ENCODE measurements around the gene BRF1. TPM values are rescaled to one million over a fixed set of nuclear protein-coding genes. Genes with fewer than 3 reads are reported as not detected.

The BRF1 gene
- total and polyA plus RNA-seq, 2 of the 13 experiments (the other 11 are each of a cell fraction or from before 2014, with no cell fraction given): 5.1 to 11.0 TPM

DNA sequence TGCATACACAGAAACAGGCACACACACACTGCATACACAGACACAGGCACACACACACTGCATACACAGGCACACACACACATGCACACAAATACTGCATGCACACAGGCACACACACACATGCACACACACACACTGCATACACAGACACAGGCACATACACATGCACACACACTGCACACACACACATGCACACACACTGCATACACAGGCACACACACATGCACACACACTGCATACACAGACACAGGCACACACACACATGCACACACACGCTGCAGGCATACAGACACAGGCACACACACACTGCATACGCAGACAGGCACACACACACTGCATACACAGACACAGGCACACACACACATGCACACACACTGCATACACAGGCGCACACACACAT, 85.2 kb downstream of the BRF1 start:
- in situ Hi-C loops (cut with HindIII; ENCODE audit: extremely low pct_ligation_motif_present, low pct_unique_long_range_greater_than_20kb) (no loop called here), intact Hi-C loops (cut with micrococcal nuclease; ENCODE audit: unreplicated experiment) (no loop called here)
- ATAC-seq (no peak), DNase-seq (ENCODE audit: low spot score) (no peak), FAIRE-seq (no peak)
- CTCF ChIA-PET (ENCODE audit: low intra/inter-chr PET ratio, low total read pairs): no interaction called here
- Histone ChIP-seq H3K27ac (ENCODE audit: extremely low read length, insufficient read depth, low read length) (no peak overlapping the region), H4K20me1 (ENCODE audit: insufficient read depth, low read length) (no peaks in the 10 kb centered on the region), H2AFZ (ENCODE audit: low read length) (no peak overlapping the region), H3K4me2 (ENCODE audit: low read depth, low read length) (no peak overlapping the region), H3K9me3 (ENCODE audit: low read length) (no peaks in the 10 kb centered on the region), H3K36me3 (replicated peaks in 1 of 2; ENCODE audit: control insufficient read depth in 1 of 2, insufficient read depth in 2 of 2, low read length in 2 of 2) (peaks cover 19 to 24% of the 10 kb centered on the region in 2 experiments; a peak in 4 of 5 replicates), H3K9ac (ENCODE audit: insufficient read depth, low read depth, low read length) (no peak overlapping the region), H3K4me1 (ENCODE audit: insufficient read depth, low read length) (no peaks in the 10 kb centered on the region), H3K79me2 (ENCODE audit: insufficient read depth, low read length) (no peaks in the 10 kb centered on the region), H3K4me3 (replicated peaks in 1 of 3; ENCODE audit: insufficient read depth in 1 of 3, low read depth in 2 of 3, low read length in 3 of 3) (no peak overlapping the region), H3K27me3 (ENCODE audit: control insufficient read depth in 1 of 2, insufficient read depth in 2 of 2, low read length in 2 of 2) (no peaks in the 10 kb centered on the region)
- TF ChIP-seq, protein P1, sequence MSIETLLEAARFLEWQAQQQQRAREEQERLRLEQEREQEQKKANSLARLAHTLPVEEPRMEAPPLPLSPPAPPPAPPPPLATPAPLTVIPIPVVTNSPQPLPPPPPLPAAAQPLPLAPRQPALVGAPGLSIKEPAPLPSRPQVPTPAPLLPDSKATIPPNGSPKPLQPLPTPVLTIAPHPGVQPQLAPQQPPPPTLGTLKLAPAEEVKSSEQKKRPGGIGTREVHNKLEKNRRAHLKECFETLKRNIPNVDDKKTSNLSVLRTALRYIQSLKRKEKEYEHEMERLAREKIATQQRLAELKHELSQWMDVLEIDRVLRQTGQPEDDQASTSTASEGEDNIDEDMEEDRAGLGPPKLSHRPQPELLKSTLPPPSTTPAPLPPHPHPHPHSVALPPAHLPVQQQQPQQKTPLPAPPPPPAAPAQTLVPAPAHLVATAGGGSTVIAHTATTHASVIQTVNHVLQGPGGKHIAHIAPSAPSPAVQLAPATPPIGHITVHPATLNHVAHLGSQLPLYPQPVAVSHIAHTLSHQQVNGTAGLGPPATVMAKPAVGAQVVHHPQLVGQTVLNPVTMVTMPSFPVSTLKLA (IDR thresholded peaks at IDR 0.05): peak; percentile 45; the same call in 1 of the 2 replicates
- TF ChIP-seq JDP2 (CRISPR knock-in tag; IDR thresholded peaks at IDR 0.05; ENCODE audit: borderline replicate concordance) (no peak), ZNF496 (CRISPR knock-in tag; IDR thresholded peaks at IDR 0.05; ENCODE audit: insufficient replicate concordance) (no peak)
- POLR2A ChIA-PET: no interaction called here
- no TSS peak for BruUV-seq (replicated peaks)
- WGBS (ENCODE audit: low lambda C conversion rate): 60% methylated on average over 3 of the region's 3 CpGs

DNA sequence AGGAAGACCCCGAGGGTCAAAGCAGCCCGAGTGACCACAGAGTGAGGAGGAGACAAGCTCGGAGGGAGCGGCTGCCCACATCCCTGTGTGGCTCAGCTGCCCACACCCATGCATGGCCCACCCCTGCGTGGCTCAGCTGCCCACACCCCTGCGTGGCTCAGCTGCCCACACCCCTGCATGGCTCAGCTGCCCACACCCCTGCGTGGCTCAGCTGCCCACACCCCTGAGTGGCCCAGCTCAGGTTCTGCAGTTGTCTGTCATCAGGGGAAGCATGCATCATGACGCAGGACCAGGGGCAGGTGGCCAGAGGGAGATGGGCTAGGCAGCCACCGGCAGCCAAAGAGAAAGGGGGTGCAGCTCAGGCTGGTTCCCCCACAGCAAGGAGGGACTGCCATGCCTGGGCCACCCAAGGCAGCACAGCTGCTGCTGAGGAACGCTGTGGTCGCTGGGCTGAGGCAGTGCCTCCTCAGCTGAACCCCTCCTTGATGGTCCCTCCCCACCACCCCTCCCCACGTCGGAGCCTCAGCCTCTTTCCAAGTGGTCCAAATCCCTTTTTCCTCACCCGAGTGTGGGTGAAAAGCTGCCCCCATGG, 86.4 kb downstream of the BRF1 start:
- in situ Hi-C loops (cut with HindIII; ENCODE audit: extremely low pct_ligation_motif_present, low pct_unique_long_range_greater_than_20kb) (no loop called here), intact Hi-C loops (cut with micrococcal nuclease; ENCODE audit: unreplicated experiment) (no loop called here)
- ChIA-PET POLR2A (no interaction called here), CTCF (ENCODE audit: low intra/inter-chr PET ratio, low total read pairs) (no interaction called here)
- FAIRE-seq: no peak
- no peak overlapping the region for H3K4me3 ChIP-seq (replicated peaks in 1 of 3; ENCODE audit: insufficient read depth in 1 of 3, low read depth in 2 of 3, low read length in 3 of 3)
- no peaks in the 10 kb centered on the region for H3K4me1 ChIP-seq (ENCODE audit: insufficient read depth, low read length)
- no peak for ATAC-seq
- H3K4me2 ChIP-seq (ENCODE audit: low read depth, low read length): no peak overlapping the region
- H3K27me3 ChIP-seq (ENCODE audit: control insufficient read depth in 1 of 2, insufficient read depth in 2 of 2, low read length in 2 of 2): no peaks in the 10 kb centered on the region; a peak in 1 of 5 replicates
- H3K36me3 ChIP-seq (replicated peaks in 1 of 2; ENCODE audit: control insufficient read depth in 1 of 2, insufficient read depth in 2 of 2, low read length in 2 of 2): peaks cover 15 to 17% of the 10 kb centered on the region in 2 experiments; a peak in 4 of 5 replicates
- WGBS (ENCODE audit: low lambda C conversion rate): 100% methylated on average over 1 of the region's 14 CpGs
- no TSS peak for BruUV-seq (replicated peaks)
- TF ChIP-seq, protein P2, sequence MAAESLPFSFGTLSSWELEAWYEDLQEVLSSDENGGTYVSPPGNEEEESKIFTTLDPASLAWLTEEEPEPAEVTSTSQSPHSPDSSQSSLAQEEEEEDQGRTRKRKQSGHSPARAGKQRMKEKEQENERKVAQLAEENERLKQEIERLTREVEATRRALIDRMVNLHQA (CRISPR knock-in tag; IDR thresholded peaks at IDR 0.05): no peak
- TF ChIP-seq ESRRA (CRISPR knock-in tag; IDR thresholded peaks at IDR 0.05; ENCODE audit: low read depth): no peak
- TF ChIP-seq ZNF3 (CRISPR knock-in tag; IDR thresholded peaks at IDR 0.05): no peak
- no peak for TF ChIP-seq RBAK (CRISPR knock-in tag; IDR thresholded peaks at IDR 0.05)
- no peak for TF ChIP-seq SRSF9 (IDR thresholded peaks at IDR 0.05; ENCODE audit: borderline replicate concordance, insufficient read depth, low read depth, low read length, poor library complexity, severe bottlenecking)
- TF ChIP-seq ZSCAN29 (CRISPR knock-in tag; conservative IDR thresholded peaks at IDR 0.05): no peak
- TF ChIP-seq ASH2L (IDR thresholded peaks at IDR 0.05; ENCODE audit: insufficient read length, low read depth, low read length): no peak
- no peak for TF ChIP-seq SCMH1 (CRISPR knock-in tag; IDR thresholded peaks at IDR 0.05; ENCODE audit: borderline replicate concordance)
- no peak for TF ChIP-seq NFYB (CRISPR knock-in tag; IDR thresholded peaks at IDR 0.05)
- no peak for TF ChIP-seq TBP (CRISPR knock-in tag; IDR thresholded peaks at IDR 0.05)
- TF ChIP-seq, protein P3, sequence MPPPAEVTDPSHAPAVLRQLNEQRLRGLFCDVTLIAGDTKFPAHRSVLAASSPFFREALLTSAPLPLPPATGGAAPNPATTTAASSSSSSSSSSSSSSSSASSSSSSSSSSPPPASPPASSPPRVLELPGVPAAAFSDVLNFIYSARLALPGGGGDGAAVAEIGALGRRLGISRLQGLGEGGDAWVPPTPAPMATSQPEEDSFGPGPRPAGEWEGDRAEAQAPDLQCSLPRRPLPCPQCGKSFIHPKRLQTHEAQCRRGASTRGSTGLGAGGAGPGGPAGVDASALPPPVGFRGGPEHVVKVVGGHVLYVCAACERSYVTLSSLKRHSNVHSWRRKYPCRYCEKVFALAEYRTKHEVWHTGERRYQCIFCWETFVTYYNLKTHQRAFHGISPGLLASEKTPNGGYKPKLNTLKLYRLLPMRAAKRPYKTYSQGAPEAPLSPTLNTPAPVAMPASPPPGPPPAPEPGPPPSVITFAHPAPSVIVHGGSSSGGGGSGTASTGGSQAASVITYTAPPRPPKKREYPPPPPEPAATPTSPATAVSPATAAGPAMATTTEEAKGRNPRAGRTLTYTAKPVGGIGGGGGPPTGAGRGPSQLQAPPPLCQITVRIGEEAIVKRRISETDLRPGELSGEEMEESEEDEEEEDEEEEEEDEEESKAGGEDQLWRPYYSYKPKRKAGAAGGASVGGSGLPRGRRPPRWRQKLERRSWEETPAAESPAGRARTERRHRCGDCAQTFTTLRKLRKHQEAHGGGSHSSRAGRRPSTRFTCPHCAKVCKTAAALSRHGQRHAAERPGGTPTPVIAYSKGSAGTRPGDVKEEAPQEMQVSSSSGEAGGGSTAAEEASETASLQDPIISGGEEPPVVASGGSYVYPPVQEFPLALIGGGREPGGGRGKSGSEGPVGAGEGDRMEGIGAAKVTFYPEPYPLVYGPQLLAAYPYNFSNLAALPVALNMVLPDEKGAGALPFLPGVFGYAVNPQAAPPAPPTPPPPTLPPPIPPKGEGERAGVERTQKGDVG (CRISPR knock-in tag; IDR thresholded peaks at IDR 0.05; ENCODE audit: borderline replicate concordance): no peak
- H3K9me3 ChIP-seq (ENCODE audit: low read length): no peaks in the 10 kb centered on the region
- H4K20me1 ChIP-seq (ENCODE audit: insufficient read depth, low read length): no peaks in the 10 kb centered on the region
- no peaks in the 10 kb centered on the region for H3K79me2 ChIP-seq (ENCODE audit: insufficient read depth, low read length)
- no peak overlapping the region for H2AFZ ChIP-seq (ENCODE audit: low read length)
- no peak overlapping the region for H3K27ac ChIP-seq (ENCODE audit: extremely low read length, insufficient read depth, low read length)
- DNase-seq (ENCODE audit: low spot score): no peak
- no peak overlapping the region for H3K9ac ChIP-seq (ENCODE audit: insufficient read depth, low read depth, low read length)

Data from HepG2 (cell line).